ENCODE data around the gene CCDC8. TPM values are rescaled to one million over a fixed set of nuclear protein-coding genes. Genes with fewer than 3 reads are reported as not detected.

Gene CCDC8
- total and polyA plus RNA-seq, 9 donors, result 20.1 to 82.6 (median 59.5) TPM

- no peak for TF ChIP-seq POLR2A (IDR thresholded peaks at IDR 0.05)
- TF ChIP-seq EP300 (IDR thresholded peaks at IDR 0.05), result no peak
- no peak for TF ChIP-seq CTCF (IDR thresholded peaks at IDR 0.05)
- H3K27me3 ChIP-seq, result no peaks in the 10 kb centered on the region
- H3K4me3 ChIP-seq, result no peak overlapping the region
- peaks cover 2% of the 10 kb centered on the region for H3K4me1 ChIP-seq (ENCODE audit: insufficient read depth)
- intact Hi-C loops (cut with DNase I), result loop anchor here in 3 of 4 donors (5.0 to 10.0 kb wide), 3 partner anchors 107 to 114 kb away; no protein-coding TSS in a partner anchor
- DNase-seq, result peak in 3 of 5 donors; percentile 33 to 47 (median 34)
- no peaks in the 10 kb centered on the region for H3K9me3 ChIP-seq
- peak overlapping the region in 1 of 2 donors; percentile 42 for H3K27ac ChIP-seq
- WGBS, 3 donors, result 82 to 85% (median 84%) methylated on average over 33 of the region's 33 CpGs
- H3K36me3 ChIP-seq, result no peaks in the 10 kb centered on the region
Observed at GRCh38 chr19:46391296-46392251, 21.8 kb downstream of the CCDC8 start.

GRCh38 chr19:46390866-46391265, 22.5 kb downstream of the CCDC8 start:
- intact Hi-C loops (cut with DNase I), result loop anchor here in 3 of 4 donors (5.0 to 10.0 kb wide), 3 partner anchors 106 to 114 kb away; no protein-coding TSS in a partner anchor
- Histone ChIP-seq H3K4me1 (ENCODE audit: insufficient read depth) (peaks cover 2% of the 10 kb centered on the region), H3K27ac (no peak overlapping the region), H3K9me3 (no peaks in the 10 kb centered on the region), H3K4me3 (no peak overlapping the region), H3K36me3 (no peaks in the 10 kb centered on the region), H3K27me3 (no peaks in the 10 kb centered on the region)
- 86 to 88% (median 87%) methylated on average over 18 of the region's 18 CpGs for WGBS, 3 donors
- peak in 3 of 5 donors; percentile 25 to 39 (median 26) for DNase-seq
- TF ChIP-seq EP300 (IDR thresholded peaks at IDR 0.05) (no peak), CTCF (IDR thresholded peaks at IDR 0.05) (no peak), POLR2A (IDR thresholded peaks at IDR 0.05) (no peak)

GRCh38 chr19:46390121-46390858, 23.1 kb downstream of the CCDC8 start:
- Histone ChIP-seq H3K27me3 (no peaks in the 10 kb centered on the region), H3K36me3 (no peaks in the 10 kb centered on the region), H3K9me3 (no peaks in the 10 kb centered on the region), H3K4me3 (no peak overlapping the region), H3K27ac (no peak overlapping the region), H3K4me1 (ENCODE audit: insufficient read depth) (peaks cover 2% of the 10 kb centered on the region)
- intact Hi-C loops (cut with DNase I), result loop anchor here in 3 of 4 donors (5.0 to 10.0 kb wide), 3 partner anchors 105 to 113 kb away; no protein-coding TSS in a partner anchor
- WGBS, 3 donors, result 90% methylated on average over 16 of the region's 16 CpGs
- no peak for TF ChIP-seq POLR2A (IDR thresholded peaks at IDR 0.05)
- no peak for TF ChIP-seq EP300 (IDR thresholded peaks at IDR 0.05)
- no peak for TF ChIP-seq CTCF (IDR thresholded peaks at IDR 0.05)
- peak in 2 of 5 donors; percentile 24 to 34 for DNase-seq
